Trophoblast cell (in vitro differentiated cells and primary cell): ENCODE results near the gene BRD4.

Source experiments
- DNase-seq, 2 donors: peaks; one replicate each; pipeline ENCODE4 v3.0.0-alpha.2; 2016
- H2AFZ ChIP-seq: 2 replicates; pipeline ENCODE4 v1.6.1; 2013; ENCODE audit warnings: low read length, moderate library complexity, mild to moderate bottlenecking; ENCODE audit not compliant: insufficient read depth, poor library complexity
- H2AK5ac ChIP-seq: 2 replicates; pipeline ENCODE4 v1.6.1; 2013; ENCODE audit warnings: mild to moderate bottlenecking, low read length
- H2BK120ac ChIP-seq: 2 replicates; pipeline ENCODE4 v1.6.1; 2013; ENCODE audit warnings: low read length, mild to moderate bottlenecking, moderate library complexity; ENCODE audit not compliant: insufficient read depth, poor library complexity
- H2BK12ac ChIP-seq: 2 replicates; pipeline ENCODE4 v1.6.1; 2013; ENCODE audit warnings: mild to moderate bottlenecking, low read length, moderate library complexity
- H2BK5ac ChIP-seq: 2 replicates; pipeline ENCODE4 v1.6.1; 2013; ENCODE audit warnings: low read length, low read depth, moderate library complexity, mild to moderate bottlenecking; ENCODE audit not compliant: poor library complexity
- H3K14ac ChIP-seq: 2 replicates; pipeline ENCODE4 v1.6.1; 2013; ENCODE audit warnings: mild to moderate bottlenecking, low read length
- H3K18ac ChIP-seq: 2 replicates; pipeline ENCODE4 v1.6.1; 2013; ENCODE audit warnings: mild to moderate bottlenecking, low read length
- H3K23ac ChIP-seq: 2 replicates; pipeline ENCODE4 v1.6.1; 2013; ENCODE audit warnings: low read length
- H3K27ac ChIP-seq: 2 replicates; pipeline ENCODE4 v1.5.1; 2013; ENCODE audit warnings: low read depth, mild to moderate bottlenecking, inconsistent platforms, low read length, moderate library complexity
- H3K27me3 ChIP-seq: 2 replicates; pipeline ENCODE4 v1.6.1; 2013; ENCODE audit warnings: inconsistent platforms, mild to moderate bottlenecking, low read length, moderate library complexity; ENCODE audit not compliant: insufficient read depth
- H3K36me3 ChIP-seq, 2 experiments: 1 replicate in 1 of 2; 2 replicates in 1 of 2; pipeline ENCODE4 v1.6.1; 2013; ENCODE audit warnings: low read length in 2 of 2, mild to moderate bottlenecking in 2 of 2, moderate library complexity in 1 of 2; ENCODE audit not compliant: insufficient read depth in 2 of 2, control insufficient read depth in 1 of 2
- H3K4ac ChIP-seq: 2 replicates; pipeline ENCODE4 v1.6.1; 2013; ENCODE audit warnings: low read depth, mild to moderate bottlenecking, low read length, moderate library complexity
- H3K4me1 ChIP-seq, 2 experiments: 1 replicate in 1 of 2; 2 replicates in 1 of 2; pipeline ENCODE4 v1.6.1; 2013; ENCODE audit warnings: low read length in 2 of 2, mild to moderate bottlenecking in 2 of 2, moderate library complexity in 1 of 2; ENCODE audit not compliant: insufficient read depth in 2 of 2, control insufficient read depth in 1 of 2
- H3K4me2 ChIP-seq: 2 replicates; pipeline ENCODE4 v1.6.1; 2013; ENCODE audit warnings: inconsistent platforms, mild to moderate bottlenecking, low read length, moderate library complexity
- H3K4me3 ChIP-seq: 2 replicates; pipeline ENCODE4 v1.5.1; 2013; ENCODE audit warnings: mild to moderate bottlenecking, low read depth, low read length, inconsistent platforms
- H3K79me1 ChIP-seq: one replicate; pipeline ENCODE4 v1.6.1; 2013; ENCODE audit warnings: low read length
- H3K79me2 ChIP-seq: 2 replicates; pipeline ENCODE4 v1.6.1; 2013; ENCODE audit warnings: low read length, mild to moderate bottlenecking; ENCODE audit not compliant: control insufficient read depth, insufficient read depth, poor library complexity
- H3K9ac ChIP-seq: 2 replicates; pipeline ENCODE4 v1.6.1; 2013; ENCODE audit warnings: mild to moderate bottlenecking, low read length
- H3K9me3 ChIP-seq: 2 replicates; pipeline ENCODE4 v1.6.1; 2013; ENCODE audit warnings: low read depth, mild to moderate bottlenecking, control low read depth, inconsistent platforms, low read length; ENCODE audit not compliant: insufficient read depth
- H4K12ac ChIP-seq: 2 replicates; pipeline ENCODE4 v1.6.1; 2013; ENCODE audit warnings: low read depth, mild to moderate bottlenecking, low read length, moderate library complexity
- H4K8ac ChIP-seq: 2 replicates; pipeline ENCODE4 v1.6.1; 2013; ENCODE audit warnings: low read depth, mild to moderate bottlenecking, low read length, moderate library complexity
- H4K91ac ChIP-seq: one replicate; pipeline ENCODE4 v1.6.1; 2013; ENCODE audit warnings: low read depth, mild to moderate bottlenecking, low read length, moderate library complexity
- WGBS: extraction: QIAGEN DNeasy Blood & Tissue Kit; methylation state at CpG from one replicate; pipeline ENCODE4 v1.1.7; 2013; ENCODE audit warnings: missing lambda C conversion rate; ENCODE audit not compliant: insufficient read length, insufficient coverage; ENCODE audit errors: extremely low coverage; 5-methylcytosine and 5-hydroxymethylcytosine counted together

BRD4 gene

DNA sequence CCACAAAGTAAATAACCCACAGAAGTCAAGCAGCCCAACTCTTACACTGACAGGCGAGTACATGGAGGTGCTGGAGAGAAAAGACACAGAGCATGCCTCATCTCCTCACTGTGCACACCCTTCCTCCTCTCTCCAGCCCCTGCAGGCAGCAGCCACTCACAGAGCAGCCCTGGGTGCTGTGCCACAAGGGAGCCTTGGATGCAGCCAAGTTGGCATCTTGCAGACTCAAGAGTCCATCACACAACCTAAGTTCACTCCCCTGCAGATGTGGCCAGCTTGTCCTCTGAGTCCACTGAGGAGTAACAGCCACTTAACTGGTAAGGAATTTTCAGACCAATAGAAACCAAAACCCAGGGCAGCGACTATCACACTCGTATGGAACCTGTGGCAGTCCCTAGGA, 47.4 kb downstream of the BRD4 start:
- Histone ChIP-seq H3K36me3 (peaks cover 4 to 6% of the 10 kb centered on the region in 2 experiments), H3K79me1 (peaks cover 9% of the 10 kb centered on the region), H4K12ac (no peak overlapping the region), H3K4me1 (peaks cover 44 to 49% of the 10 kb centered on the region in 2 experiments), H3K27me3 (no peaks in the 10 kb centered on the region), H3K9ac (no peak overlapping the region), H2BK5ac (no peak overlapping the region), H3K4ac (peak overlapping the region; percentile 28), H2AK5ac (no peak overlapping the region), H3K27ac (no peak overlapping the region), H2AFZ (no peak overlapping the region), H2BK120ac (no peak overlapping the region), H3K4me3 (no peak overlapping the region), H3K14ac (no peak overlapping the region), H3K79me2 (peaks cover 63% of the 10 kb centered on the region), H4K91ac (no peak overlapping the region), H4K8ac (no peak overlapping the region), H2BK12ac (no peak overlapping the region), H3K9me3 (peaks cover 2% of the 10 kb centered on the region), H3K18ac (no peak overlapping the region), H3K23ac (no peak overlapping the region), H3K4me2 (no peak overlapping the region)
- no peak for DNase-seq
- WGBS = no CpG with 5 or more reads among the region's 3 CpGs

DNA sequence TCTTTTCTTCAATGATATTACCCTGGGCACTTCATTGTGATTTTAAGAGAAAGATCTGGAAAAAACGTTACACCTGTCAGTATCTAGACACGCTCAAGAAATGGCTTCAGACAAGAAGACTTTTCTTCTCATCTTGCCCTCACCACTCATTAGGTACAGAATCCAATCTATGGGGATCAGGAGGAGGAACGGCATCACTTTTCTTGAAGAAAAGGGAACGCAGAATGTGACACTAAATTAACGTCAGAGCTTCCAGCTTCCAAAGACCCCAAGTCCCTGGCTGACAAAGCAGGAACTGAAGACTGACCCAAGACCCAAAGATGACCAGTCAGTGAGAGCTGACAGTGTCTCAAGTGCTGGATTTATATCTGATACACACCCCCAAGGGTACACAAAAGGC, 48.2 kb downstream of the BRD4 start:
- H4K91ac ChIP-seq = no peak overlapping the region
- H2AK5ac ChIP-seq = no peak overlapping the region
- H4K12ac ChIP-seq = no peak overlapping the region
- peaks cover 2% of the 10 kb centered on the region for H3K9me3 ChIP-seq
- H2BK120ac ChIP-seq = no peak overlapping the region
- no peak overlapping the region for H3K4me3 ChIP-seq
- peaks cover 44 to 52% of the 10 kb centered on the region in 2 experiments for H3K4me1 ChIP-seq
- peaks cover 4 to 8% of the 10 kb centered on the region in 2 experiments for H3K36me3 ChIP-seq
- H3K4ac ChIP-seq = peak overlapping the region; percentile 28
- WGBS = no CpG with 5 or more reads among the region's 5 CpGs
- no peaks in the 10 kb centered on the region for H3K27me3 ChIP-seq
- H3K14ac ChIP-seq = no peak overlapping the region
- H3K79me1 ChIP-seq = peaks cover 9% of the 10 kb centered on the region
- no peak overlapping the region for H2AFZ ChIP-seq
- peaks cover 63% of the 10 kb centered on the region for H3K79me2 ChIP-seq
- H4K8ac ChIP-seq = no peak overlapping the region
- H2BK5ac ChIP-seq = no peak overlapping the region
- no peak overlapping the region for H3K4me2 ChIP-seq
- DNase-seq = no peak
- no peak overlapping the region for H3K23ac ChIP-seq
- no peak overlapping the region for H3K27ac ChIP-seq
- H3K9ac ChIP-seq = no peak overlapping the region
- H2BK12ac ChIP-seq = no peak overlapping the region
- H3K18ac ChIP-seq = no peak overlapping the region

DNA sequence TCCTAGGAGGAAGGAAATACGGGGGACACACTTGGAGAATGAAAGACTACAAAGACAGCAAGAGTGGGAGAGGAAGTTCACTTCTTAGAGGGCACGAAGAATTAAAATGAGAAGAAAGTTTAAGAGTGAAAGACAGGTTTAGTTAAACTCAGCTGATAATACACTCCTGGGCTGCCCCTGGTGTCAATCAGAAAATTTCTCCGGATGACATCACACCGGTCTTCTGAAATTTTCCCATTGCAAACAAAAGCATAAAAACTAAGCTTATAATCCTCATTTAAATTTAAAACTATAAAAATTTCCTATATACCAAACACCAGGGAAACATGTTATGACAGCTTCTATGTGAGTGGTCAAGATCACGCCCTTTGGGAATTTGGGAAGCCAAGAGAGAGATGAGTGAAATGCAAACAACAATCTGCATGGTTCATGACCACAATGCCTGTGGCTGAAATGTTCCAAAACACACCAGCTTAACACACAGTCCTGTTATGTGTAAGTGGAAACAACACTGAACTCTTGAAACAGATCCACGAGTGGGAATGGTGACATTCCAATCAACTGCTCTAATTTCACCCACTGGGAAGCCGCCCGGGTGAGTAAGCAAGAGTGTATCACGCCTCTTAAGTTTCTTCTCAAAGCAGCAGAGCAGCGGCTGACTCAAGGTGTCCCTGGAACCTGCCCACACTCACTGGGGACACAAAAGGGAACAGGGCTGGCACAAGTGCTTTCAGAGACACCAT, 49.0 kb downstream of the BRD4 start:
- Histone ChIP-seq H2BK12ac (no peak overlapping the region), H3K4me1 (peaks cover 44 to 50% of the 10 kb centered on the region in 2 experiments), H3K18ac (no peak overlapping the region), H3K14ac (no peak overlapping the region), H2BK5ac (no peak overlapping the region), H3K9me3 (peaks cover 2% of the 10 kb centered on the region), H2AK5ac (no peak overlapping the region), H3K27me3 (no peaks in the 10 kb centered on the region), H3K4ac (peak overlapping the region; percentile 99), H2AFZ (no peak overlapping the region), H3K36me3 (peaks cover under 1 to 6% of the 10 kb centered on the region in 2 experiments), H3K23ac (no peak overlapping the region), H4K91ac (no peak overlapping the region), H3K4me2 (no peak overlapping the region), H3K27ac (no peak overlapping the region), H3K4me3 (no peak overlapping the region), H4K12ac (no peak overlapping the region), H2BK120ac (no peak overlapping the region), H4K8ac (no peak overlapping the region), H3K79me2 (peaks cover 56% of the 10 kb centered on the region), H3K9ac (no peak overlapping the region), H3K79me1 (peaks cover 9% of the 10 kb centered on the region)
- WGBS = no CpG with 5 or more reads among the region's 10 CpGs
- peak in 1 of 2 donors; percentile 32 for DNase-seq

DNA sequence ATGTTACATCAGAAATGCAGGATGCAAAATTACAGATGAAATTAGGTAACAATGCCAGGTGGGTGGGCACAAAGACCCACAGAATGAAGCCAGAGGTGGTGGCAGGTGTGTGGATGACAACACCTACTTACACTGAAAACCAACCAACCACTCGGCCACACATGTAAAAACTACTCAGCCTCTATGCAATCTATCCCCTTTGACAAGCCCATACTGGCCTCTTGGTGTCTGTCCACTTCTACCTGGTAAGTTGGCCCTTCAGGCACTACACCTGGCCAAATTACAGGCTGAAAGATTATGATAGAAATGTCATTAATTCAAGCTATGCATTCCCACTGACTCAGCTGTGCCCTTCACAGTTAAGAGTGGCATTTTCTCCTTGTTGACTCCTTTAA, 50.0 kb downstream of the BRD4 start:
- Histone ChIP-seq H3K79me1 (peaks cover 9% of the 10 kb centered on the region), H2BK5ac (peak overlapping the region; percentile 26), H4K91ac (no peak overlapping the region), H3K4me3 (no peak overlapping the region), H2AFZ (no peak overlapping the region), H4K12ac (no peak overlapping the region), H4K8ac (no peak overlapping the region), H3K4me2 (no peak overlapping the region), H2AK5ac (no peak overlapping the region), H3K4me1 (peaks cover 48 to 53% of the 10 kb centered on the region in 2 experiments), H3K9ac (no peak overlapping the region), H3K14ac (no peak overlapping the region), H3K23ac (no peak overlapping the region), H3K36me3 (peaks cover 0 to 5% of the 10 kb centered on the region in 2 experiments), H2BK120ac (no peak overlapping the region), H3K9me3 (peaks cover 2% of the 10 kb centered on the region), H3K18ac (no peak overlapping the region), H2BK12ac (no peak overlapping the region), H3K79me2 (peaks cover 52% of the 10 kb centered on the region), H3K27me3 (no peaks in the 10 kb centered on the region), H3K27ac (peak overlapping the region; percentile 10), H3K4ac (peak overlapping the region; percentile 77)
- no CpG with 5 or more reads among the region's 1 CpG for WGBS
- DNase-seq = peak; percentile 95 to 97
